Jurkat, Clone E6-1 (cell line): ENCODE results near the gene HEPACAM. TPM values are rescaled to one million over a fixed set of nuclear protein-coding genes. Genes with fewer than 3 reads are reported as not detected.
"Not testable (repeated sequence)": the region's sequence is repeated elsewhere in the genome, so short reads cannot be mapped to it uniquely, and the experiment has no call there.

Experiments
- DNase-seq: peaks from one replicate; pipeline ENCODE4 v3.0.0-alpha.2; 2011; ENCODE audit warnings: low read depth, low spot score
- H3K4me3 ChIP-seq: 2 replicates; pipeline ENCODE4 v1.5.1; 2011; ENCODE audit warnings: mild to moderate bottlenecking, low read length, control low read depth, moderate library complexity
- polyA plus RNA-seq: library from polyadenylated mRNA; unstranded; fragments of >200 nt; gene quantifications from one replicate; pipeline ENCODE4 v1.2.1, GENCODE V29; 2012; ENCODE audit warnings: missing spikeins; ENCODE audit not compliant: insufficient read length, insufficient read depth

The HEPACAM gene
- 0.23 TPM for polyA plus RNA-seq

DNA sequence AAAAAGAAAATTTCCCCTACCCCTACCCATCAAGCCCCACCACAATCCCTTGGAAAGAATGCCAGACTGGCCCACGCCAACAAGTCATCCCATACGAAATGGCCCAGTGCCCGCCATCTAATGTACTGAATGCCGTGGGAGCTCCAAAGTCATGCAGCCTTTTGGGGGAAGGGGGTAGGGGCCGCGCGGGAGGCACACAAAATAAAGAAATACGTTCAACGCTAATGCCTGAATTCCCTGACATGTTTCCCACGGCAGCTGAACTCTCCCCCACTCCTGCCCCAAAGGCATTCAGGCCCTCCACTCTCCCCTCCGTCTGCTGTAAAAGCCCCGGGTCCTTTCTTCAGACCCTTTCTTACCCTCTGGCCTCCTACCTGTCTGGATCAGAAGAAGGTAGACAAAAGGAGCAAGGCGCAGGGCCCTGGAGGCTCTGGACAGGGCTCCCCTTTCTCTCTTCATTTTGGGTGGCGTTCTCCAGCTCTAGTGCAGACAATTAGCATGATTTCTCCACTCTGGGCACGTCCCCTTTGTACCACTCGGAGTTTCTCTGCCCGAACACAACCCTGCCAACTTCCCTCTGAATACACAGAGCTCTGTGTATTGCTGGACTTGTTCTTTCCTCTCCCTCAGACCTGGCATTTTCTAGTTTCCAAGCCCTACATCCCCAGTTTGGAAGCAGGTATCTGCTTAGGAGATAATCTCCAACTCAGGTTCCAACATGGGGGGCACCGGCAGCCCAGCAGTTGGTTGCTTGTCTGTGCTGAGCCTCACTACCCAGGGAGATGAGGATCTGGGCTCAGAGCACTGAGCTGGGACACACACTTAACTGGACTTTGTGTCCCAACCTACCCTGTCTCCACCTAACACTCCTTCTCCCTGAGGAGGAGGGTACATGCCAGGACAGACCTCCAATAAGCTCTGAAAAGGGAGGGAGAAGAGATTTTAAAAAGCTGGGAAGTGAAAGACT lies at the start of gene HEPACAM:
HEPACAM (minus strand) TSS at position 500 of the 967 bp plus-strand sequence; CDS start at position 459, 41 bp downstream.
- DNase-seq: no peak
- H3K4me3 ChIP-seq: no peak within 1 kb of the TSS

DNA sequence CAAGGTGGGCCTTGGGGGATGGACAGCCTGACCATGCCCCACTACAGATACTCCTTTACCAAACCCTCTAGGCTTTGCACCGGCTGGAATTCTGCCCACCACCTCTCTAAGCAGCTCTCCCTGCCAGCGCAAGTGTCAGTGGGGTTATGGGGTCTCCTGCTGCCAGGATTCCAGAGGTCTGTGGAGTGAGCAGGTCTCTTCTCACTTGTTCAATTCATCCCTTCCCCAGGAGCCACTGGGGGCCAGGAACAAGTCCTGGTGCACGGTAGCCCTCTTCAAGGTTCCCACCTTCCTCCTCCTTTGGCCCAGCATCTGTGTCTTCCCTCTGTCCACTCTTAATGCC lies 48.6 kb upstream of the HEPACAM start:
- no peak for DNase-seq
- H3K4me3 ChIP-seq: no peak overlapping the region

DNA sequence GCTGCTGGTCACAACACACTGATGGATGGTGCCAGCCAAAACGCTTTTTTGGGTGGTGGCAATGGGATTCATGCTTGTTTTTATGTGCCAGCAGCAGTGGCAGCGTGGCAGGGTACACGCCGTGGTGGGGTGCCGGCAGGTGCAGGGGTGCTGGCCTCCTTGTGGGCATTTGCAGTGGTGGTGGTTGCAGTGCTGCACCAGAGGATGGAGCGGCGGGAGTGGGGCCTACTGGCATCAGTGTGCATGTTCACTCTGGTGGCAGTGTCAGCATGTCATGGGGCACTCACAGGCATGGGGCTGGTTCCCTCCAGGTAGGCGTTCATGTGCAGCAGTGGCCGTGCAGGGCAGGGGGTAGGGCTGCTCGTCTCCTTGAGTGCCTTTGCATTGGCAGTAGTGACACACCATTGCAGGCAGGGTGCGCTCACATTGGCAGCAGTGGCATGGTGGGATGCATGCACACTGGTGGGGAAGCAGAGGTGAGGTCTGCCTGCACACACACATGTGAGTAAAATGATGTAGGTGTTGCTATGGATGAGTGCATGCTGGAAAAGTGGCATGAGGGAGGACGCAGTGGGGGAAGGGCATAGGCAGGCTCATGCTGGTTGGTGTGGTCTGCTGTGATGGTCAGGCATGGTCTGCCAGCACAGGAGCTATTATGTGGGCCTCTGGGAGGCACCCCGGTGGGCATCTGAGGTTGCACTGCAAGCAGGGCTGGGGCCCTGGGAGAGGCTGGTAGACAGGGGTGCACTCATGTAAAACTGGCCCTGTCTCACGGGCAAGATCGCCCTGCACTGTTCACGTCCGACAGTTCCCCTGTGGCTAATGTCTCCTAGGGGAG lies 48.0 kb upstream of the HEPACAM start:
- DNase-seq: no peak
- no peak overlapping the region for H3K4me3 ChIP-seq

- no peak for DNase-seq
- no peak overlapping the region for H3K4me3 ChIP-seq
Observed at GRCh38 chr11:124982043-124982442, 46.2 kb upstream of the HEPACAM start.

- H3K4me3 ChIP-seq: no peak overlapping the region
- no peak for DNase-seq
Observed at GRCh38 chr11:124978316-124978715, 42.5 kb upstream of the HEPACAM start.

GRCh38 chr11:124977006-124977405 lies 41.2 kb upstream of the HEPACAM start:
- no peak overlapping the region for H3K4me3 ChIP-seq
- DNase-seq: no peak

DNA sequence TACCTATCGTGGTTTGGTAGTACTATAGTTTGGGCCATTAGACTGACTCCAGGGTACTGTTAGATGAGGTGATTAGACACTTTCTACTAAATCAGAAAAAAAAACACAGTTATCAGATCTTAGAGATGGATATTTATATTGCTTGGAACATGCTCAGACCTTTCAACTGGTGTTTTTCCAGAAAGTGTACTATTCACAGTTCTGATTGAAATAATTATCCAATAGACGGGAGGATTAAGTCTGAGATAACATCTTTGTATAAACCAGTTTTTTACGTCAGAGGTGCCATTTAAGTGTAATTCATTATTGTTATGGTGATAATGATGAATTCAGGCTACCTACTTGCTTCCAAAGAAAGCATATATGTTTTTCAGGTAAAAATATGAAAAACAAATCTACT lies 40.7 kb upstream of the HEPACAM start:
- H3K4me3 ChIP-seq: no peak overlapping the region
- DNase-seq: no peak

DNA sequence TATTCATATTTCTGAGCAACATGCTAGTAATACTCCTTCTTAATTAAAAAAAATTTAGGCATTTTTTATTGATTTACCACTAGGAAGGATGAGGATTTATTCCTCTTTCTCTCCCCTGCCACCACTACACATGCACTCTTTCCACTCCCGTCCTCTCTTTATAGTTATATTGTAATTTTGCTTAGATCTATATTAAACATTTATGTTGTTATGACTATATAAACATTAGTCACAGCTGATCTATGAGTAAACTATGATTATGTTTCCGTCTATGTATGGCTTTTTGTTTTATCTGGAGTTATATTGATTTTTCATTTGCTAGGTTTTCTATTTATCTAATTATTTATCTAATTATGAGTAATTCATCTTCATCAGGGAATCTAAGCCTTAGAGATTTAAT lies 36.0 kb upstream of the HEPACAM start:
- DNase-seq: no peak

DNA sequence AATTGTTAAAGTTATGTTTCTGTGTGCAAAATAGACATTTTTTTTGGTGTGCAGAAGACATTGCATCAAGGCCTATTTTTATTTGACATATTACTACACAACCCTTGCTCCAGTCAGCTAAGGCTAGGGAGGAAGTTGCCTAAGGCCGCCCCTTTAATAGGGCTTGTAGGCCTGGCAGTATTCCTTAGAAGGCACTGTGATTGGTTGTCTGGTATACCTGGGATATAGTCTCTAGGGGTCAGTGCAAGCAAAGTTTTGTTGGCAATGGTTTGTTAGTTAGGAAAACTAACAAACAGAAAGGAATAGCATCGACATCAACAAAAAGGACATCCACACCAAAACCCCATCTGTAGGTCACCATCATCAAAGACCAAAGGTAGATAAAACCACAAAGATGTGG lies 35.1 kb upstream of the HEPACAM start:
- DNase-seq: no peak
- H3K4me3 ChIP-seq: no peak overlapping the region

More for the DNA sequence above, 36.0 kb upstream of the HEPACAM start:
- no peak overlapping the region for H3K4me3 ChIP-seq

GRCh38 chr11:124968197-124968596 lies 32.4 kb upstream of the HEPACAM start:
- not testable (repeated sequence) for H3K4me3 ChIP-seq, DNase-seq

- no peak overlapping the region for H3K4me3 ChIP-seq
- DNase-seq: peak; percentile 83
Observed at GRCh38 chr11:124961972-124962609, 26.2 kb upstream of the HEPACAM start.

- H3K4me3 ChIP-seq: peak overlapping the region; percentile 81
- DNase-seq: no peak
Observed at GRCh38 chr11:124955035-124955434, 19.2 kb upstream of the HEPACAM start.

GRCh38 chr11:124954590-124954955 lies 18.7 kb upstream of the HEPACAM start:
- H3K4me3 ChIP-seq: peak overlapping the region; percentile 81

DNA sequence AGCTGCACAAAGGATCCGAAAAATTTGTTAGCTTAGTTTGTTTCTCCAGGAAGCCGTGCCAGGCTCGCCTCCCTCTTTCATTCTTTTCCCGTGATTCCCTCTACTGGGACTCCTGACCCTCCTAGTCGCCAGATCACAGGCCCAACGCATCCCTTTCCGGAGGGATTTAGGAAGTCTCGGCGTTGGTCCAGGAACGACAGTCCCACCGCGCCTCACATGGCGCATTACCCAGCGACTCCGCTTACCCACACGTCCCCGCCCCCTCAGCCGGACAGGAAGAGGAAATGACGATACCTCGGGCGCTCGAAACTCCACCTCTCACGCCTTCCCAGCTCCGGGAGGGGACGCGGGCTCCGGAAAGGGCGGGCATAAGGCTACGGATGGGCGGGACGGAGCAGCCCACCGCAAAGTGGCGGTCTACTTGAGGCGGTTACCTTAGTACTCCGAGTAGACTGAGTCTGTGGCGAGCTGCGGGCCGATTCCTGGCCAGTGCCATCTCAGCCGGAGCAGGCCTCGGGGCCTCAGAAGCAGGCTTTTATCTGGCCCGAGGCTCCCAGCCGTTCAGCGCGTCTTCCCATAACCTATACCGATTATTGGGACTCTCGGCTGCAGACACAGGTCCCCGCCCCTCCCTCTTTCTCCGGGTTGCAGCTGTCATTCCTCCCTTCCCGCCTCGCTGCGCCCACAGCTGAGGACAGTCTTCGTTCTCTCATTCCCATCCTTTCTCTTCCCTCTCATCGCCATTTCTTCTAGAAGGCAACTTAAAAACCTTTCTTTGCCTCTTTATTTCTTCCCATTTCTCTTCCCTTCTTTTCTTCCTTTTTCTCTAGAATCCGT lies 18.1 kb upstream of the HEPACAM start, which contains the start of gene CCDC15:
CCDC15 (plus strand) TSS at position 450 of the 837 bp plus-strand sequence. CDS start 531 bp downstream, outside the sequence.
- DNase-seq: peak; percentile 98
- H3K4me3 ChIP-seq: peak within 1 kb of the TSS; percentile 81

More at GRCh38 chr11:124954590-124954955, 18.7 kb upstream of the HEPACAM start:
- no peak for DNase-seq

DNA sequence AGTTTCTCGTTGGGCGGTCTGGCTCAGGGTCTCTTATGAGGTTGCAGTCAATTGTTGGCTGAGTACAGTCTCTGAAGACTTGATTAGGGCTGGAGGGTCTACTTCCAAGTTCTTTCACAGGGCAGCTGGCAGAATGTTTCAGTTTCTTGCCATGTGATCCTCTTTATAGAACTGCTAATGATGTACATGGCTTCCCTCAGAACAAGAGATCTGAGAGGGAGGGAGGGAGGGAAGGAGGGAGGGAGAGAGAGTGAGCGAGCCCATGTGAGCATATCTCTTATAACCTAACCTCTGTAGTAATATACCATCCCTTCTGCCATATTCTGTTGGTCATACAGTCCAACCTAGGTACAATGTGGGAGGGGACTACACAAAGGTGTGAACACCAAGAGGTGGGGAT lies 15.5 kb upstream of the HEPACAM start:
- peak; percentile 68 for DNase-seq
- peak overlapping the region; percentile 5 for H3K4me3 ChIP-seq

DNA sequence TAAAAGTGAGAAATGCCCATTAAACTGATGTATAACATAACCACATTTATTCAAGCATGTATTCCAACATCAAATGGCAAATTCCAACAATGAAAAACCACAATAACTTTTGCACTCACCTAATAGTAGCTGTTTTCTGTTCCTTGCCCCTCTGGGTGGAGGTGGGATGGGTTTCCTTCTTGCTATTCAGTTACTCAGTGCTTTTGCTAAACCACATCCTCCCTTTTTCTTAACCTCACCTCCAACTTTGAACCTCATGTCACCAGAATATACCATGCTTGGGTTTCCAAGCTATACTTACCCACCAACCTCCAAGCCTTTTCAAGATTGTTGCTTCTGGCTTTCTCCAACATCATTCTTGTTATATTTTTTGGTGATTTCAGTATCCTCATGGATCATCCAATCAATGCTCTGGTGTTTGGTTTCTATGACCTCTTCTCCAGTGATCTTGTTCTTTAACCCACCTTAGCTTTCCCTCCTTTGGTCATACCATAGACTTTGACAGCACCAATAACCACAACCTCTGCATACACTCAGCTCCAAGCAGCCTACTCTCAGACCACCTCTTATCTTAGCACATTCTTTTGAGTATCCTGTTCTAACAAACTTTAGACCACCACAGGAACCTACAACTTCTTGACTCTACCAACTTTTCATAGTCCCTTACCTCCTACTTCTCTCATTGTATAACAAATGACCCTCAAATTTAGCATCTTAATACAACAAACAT lies 14.9 kb upstream of the HEPACAM start:
- H3K4me3 ChIP-seq: peak overlapping the region; percentile 5
- DNase-seq: peak; percentile 99

DNA sequence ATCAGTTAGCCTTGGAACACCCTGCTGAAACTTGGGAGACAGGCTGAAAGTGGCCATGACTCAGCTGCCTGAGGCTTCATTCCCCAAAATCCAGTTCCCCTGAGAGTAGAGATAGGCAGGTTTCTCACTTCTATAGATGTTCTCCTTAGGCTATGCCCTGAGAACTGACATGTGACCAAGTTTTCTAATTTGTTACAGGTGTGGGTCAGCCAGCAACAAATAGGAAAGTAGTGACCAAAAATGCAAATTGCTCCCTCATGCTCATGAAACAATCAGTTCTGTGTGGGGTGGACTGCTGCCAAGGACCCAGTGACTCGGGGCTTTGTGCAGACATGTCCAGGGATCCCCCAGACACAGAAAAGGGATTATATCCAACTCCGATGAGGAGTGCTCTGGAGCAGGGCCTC lies 10.9 kb upstream of the HEPACAM start:
- H3K4me3 ChIP-seq: no peak overlapping the region
- no peak for DNase-seq

- no peak for DNase-seq
- no peak overlapping the region for H3K4me3 ChIP-seq
Observed at GRCh38 chr11:124945826-124946225, 10.0 kb upstream of the HEPACAM start.
